OCI-M1 (cell line): ENCODE data around the gene GRIK5.
A peak's percentile ranks its signal among the peaks of the same experiment; 100 is the strongest.

Source experiments
- DNase-seq: peaks from one replicate; lab custom pipeline; 2025; lab: John Stamatoyannopoulos, UW

The GRIK5 gene

GRCh38 chr19:42075616-42076379, 5.8 kb upstream of the GRIK5 start, which contains the start of gene ZNF574:
Gene ZNF574, plus strand, starts transcription at chr19:42076166. Its CDS starts 2,441 bp downstream, at chr19:42078607.
- peak; percentile 100 for DNase-seq

GRCh38 chr19:42075364-42075615, 5.3 kb upstream of the GRIK5 start:
- peak; percentile 81 for DNase-seq

- no peak for DNase-seq
These were observed 4.7 kb upstream of the GRIK5 start for GRCh38 chr19:42074513-42075363.

- DNase-seq, result no peak
These were observed 1.2 kb upstream of the GRIK5 start for GRCh38 chr19:42071247-42071646.

GRCh38 chr19:42068756-42069571, 1.0 kb downstream of the GRIK5 start:
- no peak for DNase-seq

GRCh38 chr19:42068361-42068755, 1.6 kb downstream of the GRIK5 start:
- no peak for DNase-seq

- DNase-seq, result no peak
These were observed 2.6 kb downstream of the GRIK5 start for GRCh38 chr19:42067315-42067888.

- peak; percentile 60 for DNase-seq
These were observed 3.8 kb downstream of the GRIK5 start for GRCh38 chr19:42066075-42066754.

- DNase-seq, result no peak
These were observed 4.5 kb downstream of the GRIK5 start for GRCh38 chr19:42065511-42065910.

GRCh38 chr19:42065051-42065450, 5.0 kb downstream of the GRIK5 start:
- no peak for DNase-seq

GRCh38 chr19:42064432-42064831, 5.6 kb downstream of the GRIK5 start:
- DNase-seq, result no peak

- DNase-seq, result no peak
These were observed 7.6 kb downstream of the GRIK5 start for GRCh38 chr19:42062381-42062780.

GRCh38 chr19:42060117-42060516, 9.9 kb downstream of the GRIK5 start:
- no peak for DNase-seq

GRCh38 chr19:42059196-42059595, 10.8 kb downstream of the GRIK5 start:
- DNase-seq, result no peak

GRCh38 chr19:42057846-42058245, 12.2 kb downstream of the GRIK5 start:
- no peak for DNase-seq

GRCh38 chr19:42054205-42054604, 15.8 kb downstream of the GRIK5 start:
- no peak for DNase-seq

GRCh38 chr19:42053037-42053935, 16.7 kb downstream of the GRIK5 start:
- DNase-seq, result no peak

GRCh38 chr19:42052241-42052863, 17.7 kb downstream of the GRIK5 start:
- DNase-seq, result no peak

GRCh38 chr19:42051166-42052115, 18.6 kb downstream of the GRIK5 start:
- no peak for DNase-seq
